SK-N-SH treated with all-trans-retinoic acid at 6 μM for 48 hours (cell line): Measurements from ENCODE around the gene PEX26.

Source experiments
- BACH2 ChIP-seq: fragments of 250-450 bp; sonication (Bioruptor Pico); IDR thresholded peaks from 2 replicates; pipeline ENCODE4 v1.9.0; 2021; ENCODE audit warnings: mild to moderate bottlenecking, borderline replicate concordance
- CSDC2 ChIP-seq: fragments of 250-450 bp; sonication (Bioruptor Pico); IDR thresholded peaks from 2 replicates; pipeline ENCODE4 v1.5.0; 2020; ENCODE audit warnings: mild to moderate bottlenecking, moderate library complexity
- ESRRG ChIP-seq: fragments of 250-450 bp; sonication (Bioruptor Pico); IDR thresholded peaks from 2 replicates; pipeline ENCODE4 v1.6.1; 2021; ENCODE audit warnings: mild to moderate bottlenecking
- PATZ1 ChIP-seq: fragments of 250-450 bp; sonication (Bioruptor Pico); IDR thresholded peaks from 2 replicates; pipeline ENCODE4 v1.8.0; 2020; ENCODE audit warnings: mild to moderate bottlenecking, moderate library complexity, borderline replicate concordance
- RARB ChIP-seq: fragments of 250-450 bp; sonication (Bioruptor Pico); IDR thresholded peaks from 2 replicates; pipeline ENCODE4 v1.8.0; 2021; ENCODE audit warnings: mild to moderate bottlenecking, moderate library complexity
- TSHZ2 ChIP-seq: fragments of 250-450 bp; sonication (Bioruptor Pico); IDR thresholded peaks from 2 replicates; pipeline ENCODE4 v1.5.0; 2020; ENCODE audit warnings: mild to moderate bottlenecking, moderate library complexity
- ZFP3 ChIP-seq: fragments of 250-450 bp; sonication (Bioruptor Pico); IDR thresholded peaks from 2 replicates; pipeline ENCODE4 v1.5.0; 2020; ENCODE audit warnings: mild to moderate bottlenecking, moderate library complexity
- ZFP30 ChIP-seq: fragments of 450-650 bp; formaldehyde crosslinking; IDR thresholded peaks from 2 replicates; pipeline ENCODE4 v1.5.0; 2022; ENCODE audit warnings: mild to moderate bottlenecking, moderate library complexity

DNA sequence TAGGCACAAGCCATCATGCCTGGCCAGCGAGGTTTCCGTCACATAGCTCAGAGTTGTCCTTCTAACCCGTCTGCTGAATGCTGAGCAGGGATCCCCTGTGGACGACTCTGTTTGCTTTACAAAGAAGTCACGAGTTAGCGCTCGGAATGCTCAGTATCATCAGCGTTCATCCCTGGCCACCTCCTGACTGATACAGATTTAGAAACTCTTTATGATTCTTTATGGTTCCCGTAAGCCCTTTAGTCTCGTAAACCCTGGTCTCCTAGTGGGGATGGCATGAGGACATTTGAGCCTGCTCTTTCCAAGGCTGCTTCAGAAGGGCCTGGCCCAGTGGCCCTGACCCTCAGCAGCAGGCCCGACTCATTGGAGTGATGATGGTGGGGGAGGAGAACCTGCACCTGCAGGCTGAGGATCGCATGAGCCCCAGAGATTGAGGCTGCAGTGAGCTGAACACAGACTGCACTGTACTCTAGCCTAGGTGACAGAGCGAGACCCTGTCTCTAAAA is 9.6 kb downstream of the PEX26 start:
- TF ChIP-seq ZFP30 (no peak), BACH2 (no peak), CSDC2 (CRISPR knock-in tag) (no peak), PATZ1 (no peak), RARB (CRISPR knock-in tag) (no peak), ZFP3 (no peak), TSHZ2 (no peak), ESRRG (CRISPR knock-in tag) (no peak)
